OCI-LY3 (cell line): ENCODE measurements around the gene PUS10.

Experiments used
- H2AFZ ChIP-seq: fragments of 200-600, 300-600 bp; shearing (Covaris generic); 2 replicates; pipeline ENCODE4 v1.6.0; 2014; ENCODE audit warnings: antibody characterized with exemption, low read depth, low read length
- H3K27ac ChIP-seq: fragments of 200-600, 300-600 bp; sonication (generic); 2 replicates; pipeline ENCODE4 v1.5.1; 2014; ENCODE audit warnings: mild to moderate bottlenecking, low read length, moderate library complexity, mixed read lengths
- H3K27me3 ChIP-seq: fragments of 200-600, 300-600 bp; sonication (generic); 2 replicates; pipeline ENCODE4 v1.6.1; 2014; ENCODE audit warnings: low read depth, low read length, mixed read lengths
- H3K36me3 ChIP-seq: fragments of 200-600, 300-600 bp; sonication (generic); replicated peaks from 2 replicates; pipeline ENCODE3; 2014; ENCODE audit warnings: low read depth, low read length, mixed read lengths
- H3K4me1 ChIP-seq: fragments of 300-600, 200-600 bp; sonication (generic); 2 replicates; pipeline ENCODE4 v1.6.1; 2014; ENCODE audit warnings: low read length, mixed read lengths
- H3K4me2 ChIP-seq: fragments of 200-600, 300-600 bp; sonication (generic); 2 replicates; pipeline ENCODE4 v1.6.1; 2014; ENCODE audit warnings: low read length, mixed read lengths
- H3K4me3 ChIP-seq: fragments of 300-600, 200-600 bp; sonication (generic); 2 replicates; pipeline ENCODE4 v1.5.1; 2014; ENCODE audit warnings: antibody characterized with exemption, mild to moderate bottlenecking, low read length, moderate library complexity
- H3K79me2 ChIP-seq: fragments of 300-600, 200-600 bp; shearing (Covaris generic); 2 replicates; pipeline ENCODE4 v1.6.1; 2014; ENCODE audit warnings: mild to moderate bottlenecking, low read length, mixed read lengths
- H3K9ac ChIP-seq: fragments of 300-600, 200-600 bp; shearing (Covaris generic); 2 replicates; pipeline ENCODE4 v1.6.0; 2014; ENCODE audit warnings: mild to moderate bottlenecking, low read length, moderate library complexity
- H3K9me3 ChIP-seq: fragments of 200-600, 300-600 bp; shearing (Covaris generic); 2 replicates; pipeline ENCODE4 v1.6.1; 2014; ENCODE audit warnings: low read length, mixed read lengths; ENCODE audit not compliant: insufficient read depth
- H4K20me1 ChIP-seq: fragments of 200-600, 300-600 bp; sonication (generic); 2 replicates; pipeline ENCODE4 v1.6.1; 2016; ENCODE audit warnings: low read length, mixed read lengths; ENCODE audit not compliant: insufficient read depth
- EZH2phosphoT487 ChIP-seq: fragments of 200-600 bp; shearing (Covaris generic); IDR thresholded peaks from 2 replicates; pipeline ENCODE4 v1.6.1; 2018; ENCODE audit warnings: antibody characterized with exemption, mixed run types, low read depth
- TF ChIP-seq, protein P1 (sequence below): fragments of 200-600, 300-600 bp; sonication (generic); IDR thresholded peaks from 2 replicates; pipeline ENCODE4 v1.5.1; 2014; ENCODE audit warnings: antibody characterized with exemption, low read length, low read depth

PUS10 gene

DNA sequence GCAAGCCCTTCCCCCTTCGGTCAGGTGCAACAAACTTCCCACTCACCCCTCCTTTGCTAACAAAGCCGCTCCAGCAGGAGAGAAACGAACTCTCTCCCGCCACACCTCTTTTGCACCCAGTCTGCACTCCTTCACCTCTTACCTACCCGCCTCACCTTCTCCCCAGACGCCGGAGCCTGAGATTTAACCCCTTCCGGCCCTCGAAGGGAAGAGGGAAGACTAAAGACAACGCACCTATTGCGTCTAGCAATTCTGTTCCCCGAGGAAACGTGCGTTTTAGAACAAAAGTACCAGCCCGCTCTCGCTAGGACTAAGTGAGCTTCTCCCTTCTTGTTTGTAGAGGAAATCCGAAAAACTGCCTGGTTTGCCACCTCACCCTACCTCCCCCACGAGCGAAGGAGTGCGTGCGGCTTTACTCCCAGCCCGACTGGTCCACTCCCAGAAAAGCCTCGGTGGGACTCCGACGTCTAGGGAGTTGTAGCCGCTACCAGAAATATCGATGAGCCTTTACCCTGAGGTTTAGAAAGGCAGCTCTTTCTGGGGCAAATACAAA, 976 bp downstream of the PUS10 start:
- Histone ChIP-seq H3K4me1 (peaks cover 24% of the 10 kb centered on the region), H2AFZ (peak overlapping the region; percentile 95), H3K4me3 (peak overlapping the region; percentile 95), H3K4me2 (peak overlapping the region; percentile 80), H3K9me3 (no peaks in the 10 kb centered on the region), H3K9ac (peak overlapping the region; percentile 92), H3K27me3 (no peaks in the 10 kb centered on the region), H4K20me1 (no peaks in the 10 kb centered on the region), H3K27ac (peak overlapping the region; percentile 88), H3K79me2 (peaks cover 57% of the 10 kb centered on the region), H3K36me3 (peaks cover 5% of the 10 kb centered on the region)
- TF ChIP-seq, protein P1, sequence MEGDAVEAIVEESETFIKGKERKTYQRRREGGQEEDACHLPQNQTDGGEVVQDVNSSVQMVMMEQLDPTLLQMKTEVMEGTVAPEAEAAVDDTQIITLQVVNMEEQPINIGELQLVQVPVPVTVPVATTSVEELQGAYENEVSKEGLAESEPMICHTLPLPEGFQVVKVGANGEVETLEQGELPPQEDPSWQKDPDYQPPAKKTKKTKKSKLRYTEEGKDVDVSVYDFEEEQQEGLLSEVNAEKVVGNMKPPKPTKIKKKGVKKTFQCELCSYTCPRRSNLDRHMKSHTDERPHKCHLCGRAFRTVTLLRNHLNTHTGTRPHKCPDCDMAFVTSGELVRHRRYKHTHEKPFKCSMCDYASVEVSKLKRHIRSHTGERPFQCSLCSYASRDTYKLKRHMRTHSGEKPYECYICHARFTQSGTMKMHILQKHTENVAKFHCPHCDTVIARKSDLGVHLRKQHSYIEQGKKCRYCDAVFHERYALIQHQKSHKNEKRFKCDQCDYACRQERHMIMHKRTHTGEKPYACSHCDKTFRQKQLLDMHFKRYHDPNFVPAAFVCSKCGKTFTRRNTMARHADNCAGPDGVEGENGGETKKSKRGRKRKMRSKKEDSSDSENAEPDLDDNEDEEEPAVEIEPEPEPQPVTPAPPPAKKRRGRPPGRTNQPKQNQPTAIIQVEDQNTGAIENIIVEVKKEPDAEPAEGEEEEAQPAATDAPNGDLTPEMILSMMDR: no peak
- TF ChIP-seq EZH2phosphoT487: no peak

DNA sequence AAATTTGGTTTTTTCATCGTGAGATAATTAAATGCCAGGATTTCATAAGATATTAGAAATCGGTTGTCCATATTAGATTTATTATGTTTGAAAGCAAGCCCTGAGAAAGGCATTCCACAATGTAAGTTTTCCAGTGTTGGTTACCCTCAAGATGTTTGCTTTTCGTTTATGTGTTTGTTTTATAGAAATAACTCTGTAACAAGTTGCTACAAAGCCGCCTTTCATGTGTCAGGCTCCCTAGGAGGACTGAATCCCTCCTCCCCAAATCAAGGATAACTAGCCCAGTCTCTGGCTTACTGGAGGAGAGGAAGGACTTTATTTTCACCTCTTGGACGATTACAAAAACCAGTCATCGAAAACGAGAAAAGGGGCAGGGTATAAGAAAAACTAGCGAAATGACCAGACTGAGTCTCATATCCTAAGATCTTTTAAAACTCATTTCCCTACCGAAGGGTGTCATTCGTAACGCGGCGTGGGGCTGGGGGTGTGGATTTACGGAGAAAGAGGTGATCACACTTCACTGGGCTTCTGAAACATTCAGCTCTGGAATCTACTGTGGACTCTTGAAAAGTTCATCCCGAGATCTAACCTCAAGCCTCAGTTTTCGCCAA, 1.6 kb downstream of the PUS10 start:
- Histone ChIP-seq H3K4me1 (peaks cover 29% of the 10 kb centered on the region), H2AFZ (peak overlapping the region; percentile 95), H3K9me3 (no peaks in the 10 kb centered on the region), H3K27ac (peak overlapping the region; percentile 88), H3K79me2 (peaks cover 57% of the 10 kb centered on the region), H4K20me1 (no peaks in the 10 kb centered on the region), H3K9ac (peak overlapping the region; percentile 92), H3K27me3 (no peaks in the 10 kb centered on the region), H3K4me3 (peak overlapping the region; percentile 95), H3K36me3 (peaks cover 5% of the 10 kb centered on the region), H3K4me2 (peak overlapping the region; percentile 80)
- TF ChIP-seq, protein P1: no peak
- TF ChIP-seq EZH2phosphoT487: no peak

DNA sequence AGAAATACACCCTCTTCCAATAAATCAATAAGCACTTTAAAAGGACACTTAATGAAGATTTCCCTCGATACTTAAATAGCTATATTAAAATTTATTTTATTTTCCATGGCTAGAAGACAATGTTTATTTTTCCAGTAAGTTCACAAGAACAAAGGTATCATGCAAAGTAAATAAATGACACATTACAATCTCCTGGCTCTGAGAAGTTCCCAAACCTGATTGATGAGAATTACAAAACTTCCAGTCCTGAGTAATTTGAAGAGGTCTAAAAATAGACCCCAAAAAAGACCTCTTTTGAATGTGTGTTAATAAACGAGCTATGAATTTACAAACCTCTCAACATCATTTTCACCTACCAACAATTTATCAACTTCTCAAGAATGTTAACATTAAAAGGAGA, 2.1 kb downstream of the PUS10 start:
- no peaks in the 10 kb centered on the region for H3K9me3 ChIP-seq

DNA sequence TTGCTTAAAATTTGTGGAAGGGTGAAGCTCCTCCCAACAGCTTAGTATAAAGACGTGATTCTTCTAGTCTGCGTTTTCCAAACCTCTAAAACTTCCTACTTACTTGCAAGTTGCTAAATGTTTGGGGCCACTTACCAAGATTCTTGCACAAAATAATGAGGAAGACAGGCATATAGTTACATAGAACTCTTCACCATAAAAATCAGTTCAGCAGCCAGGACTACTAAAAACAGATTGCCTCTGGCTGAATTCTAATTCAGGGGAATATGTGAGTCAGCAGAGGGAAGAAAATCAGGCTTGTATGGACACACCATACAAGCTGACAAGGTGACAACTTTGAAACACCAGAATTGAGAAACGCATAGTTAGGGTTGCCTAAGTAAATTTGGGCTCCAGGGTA, 3.3 kb downstream of the PUS10 start:
- no peak overlapping the region for H3K27ac ChIP-seq
- H3K4me1 ChIP-seq: peaks cover 29% of the 10 kb centered on the region
- TF ChIP-seq, protein P1: no peak
- TF ChIP-seq EZH2phosphoT487: no peak
- no peaks in the 10 kb centered on the region for H4K20me1 ChIP-seq
- no peak overlapping the region for H3K4me3 ChIP-seq
- H2AFZ ChIP-seq: no peak overlapping the region
- no peak overlapping the region for H3K9ac ChIP-seq
- H3K9me3 ChIP-seq: no peaks in the 10 kb centered on the region
- H3K79me2 ChIP-seq: peaks cover 40% of the 10 kb centered on the region
- H3K4me2 ChIP-seq: no peak overlapping the region
- H3K36me3 ChIP-seq: no peaks in the 10 kb centered on the region
- H3K27me3 ChIP-seq: no peaks in the 10 kb centered on the region

More for the DNA sequence above, 2.1 kb downstream of the PUS10 start:
- peaks cover 29% of the 10 kb centered on the region for H3K4me1 ChIP-seq
- no peak overlapping the region for H3K27ac ChIP-seq
- H3K79me2 ChIP-seq: peaks cover 52% of the 10 kb centered on the region
- TF ChIP-seq, protein P1: no peak
- no peak for TF ChIP-seq EZH2phosphoT487
- H3K4me3 ChIP-seq: peak overlapping the region; percentile 95
- peaks cover 2% of the 10 kb centered on the region for H3K36me3 ChIP-seq
- no peak overlapping the region for H2AFZ ChIP-seq
- peak overlapping the region; percentile 92 for H3K9ac ChIP-seq
- no peaks in the 10 kb centered on the region for H4K20me1 ChIP-seq
- H3K4me2 ChIP-seq: peak overlapping the region; percentile 80
- H3K27me3 ChIP-seq: no peaks in the 10 kb centered on the region
